GM21529 (cell line): Measurements from ENCODE around the gene TEDC2.

Source experiments
- ATAC-seq: cut with Tn5 transposase; IDR thresholded peaks from one replicate; pipeline ENCODE4 v1.9.1; 2021; ENCODE audit not compliant: unreplicated experiment

The TEDC2 gene

GRCh38 chr16:2465653-2466415, 5.9 kb downstream of the TEDC2 start:
- ATAC-seq: no peak

- ATAC-seq: no peak
Measured at GRCh38 chr16:2466667-2467527, 7.0 kb downstream of the TEDC2 start.

- ATAC-seq: no peak
Measured at GRCh38 chr16:2467528-2468232, 7.8 kb downstream of the TEDC2 start.

- no peak for ATAC-seq
Measured at GRCh38 chr16:2468233-2468724, 8.4 kb downstream of the TEDC2 start.

- ATAC-seq: peak; percentile 43
Measured at GRCh38 chr16:2468725-2469398, 9.0 kb downstream of the TEDC2 start.

GRCh38 chr16:2469399-2470233, 9.7 kb downstream of the TEDC2 start:
- no peak for ATAC-seq

GRCh38 chr16:2470234-2470601, 10.3 kb downstream of the TEDC2 start:
- ATAC-seq: no peak

- no peak for ATAC-seq
Measured at GRCh38 chr16:2470603-2471015, 10.7 kb downstream of the TEDC2 start.

- ATAC-seq: no peak
Measured at GRCh38 chr16:2471016-2471652, 11.2 kb downstream of the TEDC2 start, which contains the start of gene NTN3. TSS of gene NTN3 (plus strand) at chr16:2471297. CDS start at chr16:2471702, 405 bp downstream.

- no peak for ATAC-seq
Measured at GRCh38 chr16:2471653-2472487, 12.0 kb downstream of the TEDC2 start.

GRCh38 chr16:2472488-2472864, 12.6 kb downstream of the TEDC2 start:
- no peak for ATAC-seq

- ATAC-seq: no peak
Measured at GRCh38 chr16:2472885-2473445, 13.1 kb downstream of the TEDC2 start.

GRCh38 chr16:2473446-2473926, 13.6 kb downstream of the TEDC2 start:
- no peak for ATAC-seq

GRCh38 chr16:2473999-2474876, 14.3 kb downstream of the TEDC2 start:
- peak; percentile 32 for ATAC-seq

- peak; percentile 51 for ATAC-seq
Measured at GRCh38 chr16:2474877-2475412, 15.0 kb downstream of the TEDC2 start, which contains the start of gene TBC1D24. TSS of gene TBC1D24 (plus strand) at chr16:2475127. CDS start at chr16:2496149, 21,022 bp downstream.
